Ishikawa (cell line): ENCODE results near the gene YWHAQ.

Experiments used
- CEBPB ChIP-seq: IDR thresholded peaks from 2 replicates; pipeline ENCODE4 v1.6.1; 2012
- CREB1 ChIP-seq: IDR thresholded peaks from 2 replicates; pipeline ENCODE4 v1.6.1; 2012; ENCODE audit warnings: low read depth
- EGR1 ChIP-seq: IDR thresholded peaks from 2 replicates; pipeline ENCODE4 v1.6.1; 2012
- EP300 ChIP-seq: IDR thresholded peaks from 2 replicates; pipeline ENCODE4 v1.6.1; 2012; ENCODE audit warnings: borderline replicate concordance
- FOXM1 ChIP-seq: IDR thresholded peaks from 2 replicates; pipeline ENCODE4 v1.6.1; 2012; ENCODE audit warnings: low read depth, borderline replicate concordance
- NFIC ChIP-seq: IDR thresholded peaks from 2 replicates; pipeline ENCODE4 v1.6.1; 2012
- RAD21 ChIP-seq: IDR thresholded peaks from 2 replicates; pipeline ENCODE4 v1.6.1; 2012; ENCODE audit warnings: low read depth
- TAF1 ChIP-seq: IDR thresholded peaks from 2 replicates; pipeline ENCODE4 v1.6.1; 2012; ENCODE audit warnings: low read depth, mild to moderate bottlenecking
- TCF12 ChIP-seq: IDR thresholded peaks from 2 replicates; pipeline ENCODE4 v1.6.1; 2012; ENCODE audit warnings: low read depth
- TEAD4 ChIP-seq: IDR thresholded peaks from 2 replicates; pipeline ENCODE4 v1.6.1; 2012
- USF1 ChIP-seq: IDR thresholded peaks from 2 replicates; pipeline ENCODE4 v1.6.1; 2012
- YY1 ChIP-seq: IDR thresholded peaks from 2 replicates; pipeline ENCODE4 v1.6.1; 2012; ENCODE audit warnings: low read depth
- ZBTB7A ChIP-seq: IDR thresholded peaks from 2 replicates; pipeline ENCODE4 v1.6.1; 2012; ENCODE audit warnings: low read depth
- TF ChIP-seq, protein P1 (sequence below): IDR thresholded peaks from 2 replicates; pipeline ENCODE4 v1.6.1; 2012; ENCODE audit warnings: low read depth, mild to moderate bottlenecking
- TF ChIP-seq, protein P2 (sequence below): IDR thresholded peaks from 2 replicates; pipeline ENCODE4 v1.6.1; 2012

Gene YWHAQ

GRCh38 chr2:9650119-9650821 is 19.5 kb upstream of the YWHAQ start:
- no peak for TF ChIP-seq TAF1
- no peak for TF ChIP-seq ZBTB7A
- TF ChIP-seq EP300, result no peak
- TF ChIP-seq, protein P1, sequence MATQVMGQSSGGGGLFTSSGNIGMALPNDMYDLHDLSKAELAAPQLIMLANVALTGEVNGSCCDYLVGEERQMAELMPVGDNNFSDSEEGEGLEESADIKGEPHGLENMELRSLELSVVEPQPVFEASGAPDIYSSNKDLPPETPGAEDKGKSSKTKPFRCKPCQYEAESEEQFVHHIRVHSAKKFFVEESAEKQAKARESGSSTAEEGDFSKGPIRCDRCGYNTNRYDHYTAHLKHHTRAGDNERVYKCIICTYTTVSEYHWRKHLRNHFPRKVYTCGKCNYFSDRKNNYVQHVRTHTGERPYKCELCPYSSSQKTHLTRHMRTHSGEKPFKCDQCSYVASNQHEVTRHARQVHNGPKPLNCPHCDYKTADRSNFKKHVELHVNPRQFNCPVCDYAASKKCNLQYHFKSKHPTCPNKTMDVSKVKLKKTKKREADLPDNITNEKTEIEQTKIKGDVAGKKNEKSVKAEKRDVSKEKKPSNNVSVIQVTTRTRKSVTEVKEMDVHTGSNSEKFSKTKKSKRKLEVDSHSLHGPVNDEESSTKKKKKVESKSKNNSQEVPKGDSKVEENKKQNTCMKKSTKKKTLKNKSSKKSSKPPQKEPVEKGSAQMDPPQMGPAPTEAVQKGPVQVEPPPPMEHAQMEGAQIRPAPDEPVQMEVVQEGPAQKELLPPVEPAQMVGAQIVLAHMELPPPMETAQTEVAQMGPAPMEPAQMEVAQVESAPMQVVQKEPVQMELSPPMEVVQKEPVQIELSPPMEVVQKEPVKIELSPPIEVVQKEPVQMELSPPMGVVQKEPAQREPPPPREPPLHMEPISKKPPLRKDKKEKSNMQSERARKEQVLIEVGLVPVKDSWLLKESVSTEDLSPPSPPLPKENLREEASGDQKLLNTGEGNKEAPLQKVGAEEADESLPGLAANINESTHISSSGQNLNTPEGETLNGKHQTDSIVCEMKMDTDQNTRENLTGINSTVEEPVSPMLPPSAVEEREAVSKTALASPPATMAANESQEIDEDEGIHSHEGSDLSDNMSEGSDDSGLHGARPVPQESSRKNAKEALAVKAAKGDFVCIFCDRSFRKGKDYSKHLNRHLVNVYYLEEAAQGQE, result no peak
- no peak for TF ChIP-seq EGR1
- TF ChIP-seq YY1, result no peak

DNA sequence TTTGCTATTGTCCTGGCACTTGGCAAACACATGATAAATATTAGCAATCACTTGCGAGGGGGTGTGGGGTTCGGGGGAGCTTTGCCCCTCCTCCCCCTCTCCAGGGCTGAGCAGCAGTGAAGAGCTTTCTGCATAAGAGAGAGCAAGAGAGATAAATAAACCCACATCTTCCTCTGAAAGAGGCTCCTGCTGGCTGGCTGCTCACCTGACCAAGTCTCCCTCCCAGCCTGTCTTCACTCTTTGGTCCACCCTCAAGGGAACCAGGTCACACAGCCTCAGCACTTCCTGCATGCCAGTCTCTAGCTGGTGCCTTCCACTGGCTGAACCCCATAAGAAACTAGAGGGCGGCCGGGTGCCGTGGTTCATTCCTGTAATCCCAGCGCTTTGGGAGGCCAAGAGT is 18.5 kb upstream of the YWHAQ start:
- no peak for TF ChIP-seq RAD21
- TF ChIP-seq TAF1, result no peak
- TF ChIP-seq USF1, result no peak
- TF ChIP-seq NFIC, result no peak
- TF ChIP-seq, protein P1, result no peak
- no peak for TF ChIP-seq ZBTB7A
- TF ChIP-seq, protein P2, sequence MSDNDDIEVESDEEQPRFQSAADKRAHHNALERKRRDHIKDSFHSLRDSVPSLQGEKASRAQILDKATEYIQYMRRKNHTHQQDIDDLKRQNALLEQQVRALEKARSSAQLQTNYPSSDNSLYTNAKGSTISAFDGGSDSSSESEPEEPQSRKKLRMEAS, result no peak
- TF ChIP-seq TEAD4, result no peak

DNA sequence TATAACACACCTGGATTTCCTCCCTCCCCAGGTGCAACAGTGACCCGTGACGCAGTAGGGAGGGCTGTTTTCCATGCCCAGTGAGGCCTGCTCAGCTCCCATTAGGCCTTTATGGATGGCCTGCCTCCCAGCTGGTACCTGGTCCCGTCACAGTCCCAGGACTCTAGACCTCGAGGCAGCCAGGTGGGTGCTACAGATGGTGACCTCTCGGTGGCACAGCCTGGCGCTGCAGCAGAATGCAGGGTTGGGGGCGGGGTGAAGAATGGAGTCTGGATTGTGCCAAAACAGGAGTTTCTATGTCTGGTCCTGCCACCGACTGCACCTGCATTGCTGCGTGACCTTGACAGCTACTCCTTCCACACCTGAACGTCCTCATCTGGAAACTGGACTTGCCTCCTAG is 18.0 kb upstream of the YWHAQ start:
- TF ChIP-seq NFIC, result no peak
- no peak for TF ChIP-seq FOXM1
- TF ChIP-seq, protein P1, result no peak
- no peak for TF ChIP-seq YY1
- TF ChIP-seq, protein P2, result no peak
- no peak for TF ChIP-seq EP300
- no peak for TF ChIP-seq USF1
- no peak for TF ChIP-seq CREB1
- no peak for TF ChIP-seq EGR1
- TF ChIP-seq TCF12, result no peak
- no peak for TF ChIP-seq RAD21
- TF ChIP-seq ZBTB7A, result no peak
- TF ChIP-seq CEBPB, result no peak
- no peak for TF ChIP-seq TAF1
- no peak for TF ChIP-seq TEAD4

DNA sequence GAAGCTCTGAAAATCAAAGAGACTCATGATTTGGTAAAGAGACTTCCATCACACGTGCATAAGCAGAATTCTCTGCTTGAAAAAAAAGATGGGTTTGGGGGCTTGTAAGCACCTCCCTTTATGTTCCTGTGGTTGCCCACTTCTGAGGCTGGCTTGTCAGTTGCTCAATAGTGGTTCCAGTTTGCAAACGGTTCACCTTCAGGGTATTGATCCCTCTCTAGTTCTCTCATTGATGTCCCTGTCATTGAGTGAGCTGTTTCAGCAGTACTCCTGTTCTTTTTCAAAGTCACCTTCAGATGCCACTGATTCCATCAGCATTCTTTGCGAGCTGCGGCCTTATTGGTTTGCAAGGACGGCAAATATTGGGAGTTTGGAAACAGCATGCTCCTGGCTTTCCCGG is 17.1 kb upstream of the YWHAQ start:
- TF ChIP-seq EP300, result no peak
- no peak for TF ChIP-seq TCF12
- TF ChIP-seq, protein P2, result no peak
- no peak for TF ChIP-seq TAF1
- no peak for TF ChIP-seq RAD21
- TF ChIP-seq, protein P1, result no peak
- no peak for TF ChIP-seq ZBTB7A
- no peak for TF ChIP-seq CREB1
- no peak for TF ChIP-seq FOXM1
- TF ChIP-seq USF1, result no peak
- TF ChIP-seq YY1, result no peak
